NCI-H1417 treated with DMSO at 0.1 percent for 48 hours (cell line): ENCODE data around the gene LPIN1.
"Not testable (repeated sequence)": the region's sequence is repeated elsewhere in the genome, so short reads cannot be mapped to it uniquely, and the experiment has no call there.

Experiments
- DNase-seq: peaks from one replicate; lab custom pipeline; 2025; lab: John Stamatoyannopoulos, UW

LPIN1 gene

DNA sequence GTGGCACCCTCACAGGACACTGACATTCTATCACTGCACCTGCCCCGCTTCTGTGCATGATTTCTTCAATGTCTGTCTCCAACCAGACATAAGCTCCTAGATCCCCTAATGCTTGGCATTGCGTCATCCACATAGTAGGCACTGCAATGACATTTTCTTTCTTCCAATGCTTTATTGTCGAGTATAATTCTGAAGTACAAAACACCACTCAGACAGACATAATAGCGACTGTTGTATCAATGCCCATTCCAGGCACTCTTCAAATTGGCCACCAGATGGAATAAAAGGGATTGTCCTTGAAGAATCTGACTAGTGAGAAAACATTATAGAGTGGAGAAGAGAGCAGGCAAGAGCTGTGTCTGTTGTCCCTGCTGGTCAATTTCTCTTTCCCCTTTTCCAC lies 89.0 kb downstream of the LPIN1 start:
- no peak for DNase-seq

DNA sequence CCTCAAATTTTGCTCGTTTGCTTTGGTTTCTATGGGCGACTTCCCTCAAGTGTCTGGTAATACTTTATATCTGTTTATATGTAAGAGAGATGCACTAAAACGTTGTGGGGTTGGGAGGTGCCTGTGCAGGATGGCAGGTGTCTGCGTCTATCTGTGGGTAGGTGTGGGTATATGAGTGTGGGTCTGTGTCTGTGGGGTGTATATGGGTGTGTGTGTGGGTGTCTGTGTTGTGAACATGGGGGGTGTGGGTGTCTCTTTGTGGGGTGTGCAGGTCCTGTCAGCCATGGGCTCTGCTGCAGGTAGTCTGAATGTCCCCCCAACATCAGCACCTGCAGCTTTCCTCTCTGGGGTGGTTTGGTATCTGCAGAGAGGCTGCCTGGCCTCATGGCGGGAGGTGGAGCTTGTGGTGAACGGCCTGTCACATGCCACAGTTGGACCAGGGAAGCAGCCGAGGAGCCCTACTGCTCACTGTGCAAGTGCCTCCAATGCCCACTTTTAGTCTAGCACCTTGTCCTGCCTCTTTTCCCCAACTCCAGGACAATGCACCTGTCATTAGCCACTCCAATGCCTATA lies 90.3 kb downstream of the LPIN1 start:
- DNase-seq = no peak

GRCh38 chr2:11837875-11838734 lies 91.7 kb downstream of the LPIN1 start:
- no peak for DNase-seq

GRCh38 chr2:11839916-11840315 lies 93.5 kb downstream of the LPIN1 start:
- DNase-seq = no peak

DNA sequence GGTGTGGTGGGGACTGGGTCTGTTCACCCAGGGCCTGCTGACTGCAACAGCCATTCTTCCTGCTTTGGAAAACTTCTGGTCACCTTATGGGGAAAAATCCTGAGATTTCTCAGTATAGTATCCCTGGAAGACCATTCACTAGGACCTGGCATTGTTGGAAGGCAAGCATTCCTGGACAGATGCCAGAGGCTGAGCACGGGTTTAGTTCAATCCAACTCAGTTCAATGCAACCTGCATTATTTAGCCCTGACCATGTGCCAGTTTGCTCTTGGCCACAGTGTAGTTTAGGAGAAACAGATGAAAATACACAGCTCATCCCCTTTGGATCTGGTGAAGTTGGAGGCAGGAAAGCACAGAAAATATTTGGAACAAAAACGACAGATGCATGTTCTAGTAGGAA lies 95.9 kb downstream of the LPIN1 start:
- no peak for DNase-seq

- DNase-seq = not testable (repeated sequence)
These were observed 98.4 kb downstream of the LPIN1 start for GRCh38 chr2:11844798-11845197.

GRCh38 chr2:11847935-11848334 lies 101.5 kb downstream of the LPIN1 start:
- not testable (repeated sequence) for DNase-seq

DNA sequence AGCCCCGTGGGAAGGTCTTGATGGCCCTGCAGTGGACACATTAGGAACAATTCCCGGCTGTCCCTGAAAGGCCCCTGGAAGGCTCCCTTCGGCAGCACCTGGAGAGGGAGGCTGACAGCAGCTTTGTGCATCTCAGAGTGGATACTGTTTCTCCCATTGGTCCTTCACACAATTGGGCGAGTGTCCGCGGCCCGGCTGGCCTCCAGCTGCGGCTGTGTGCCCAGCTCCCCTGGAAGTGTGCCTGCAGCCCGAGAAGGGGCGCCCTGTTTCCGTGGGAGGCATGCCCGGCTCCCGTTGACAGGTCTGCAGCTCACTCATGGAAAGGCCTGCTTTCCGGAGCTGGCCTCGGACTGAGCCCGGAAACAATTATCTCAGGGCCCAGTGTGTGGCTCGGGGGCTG lies 103.7 kb downstream of the LPIN1 start:
- DNase-seq = no peak

- DNase-seq = no peak
These were observed 106.2 kb downstream of the LPIN1 start for GRCh38 chr2:11852526-11853196.

DNA sequence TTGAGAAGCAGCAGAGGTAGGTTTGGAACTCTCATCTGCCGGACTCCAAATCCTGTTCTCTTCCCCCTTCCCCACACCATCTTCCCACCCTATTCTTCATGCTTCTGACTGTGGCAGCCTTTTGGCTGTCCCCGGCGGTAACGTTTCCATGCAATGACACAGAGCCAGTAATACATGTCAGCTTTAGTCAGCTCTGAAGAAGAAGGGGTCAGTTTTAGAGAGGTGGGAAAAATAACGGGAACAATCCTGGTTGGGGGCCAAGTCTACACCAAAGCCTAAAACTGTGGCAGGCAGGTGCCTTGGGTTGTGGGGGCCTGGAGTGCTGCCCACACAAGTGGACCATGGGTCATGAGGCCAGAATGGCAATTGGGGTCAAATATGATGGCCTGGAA lies 106.8 kb downstream of the LPIN1 start:
- DNase-seq = no peak

DNA sequence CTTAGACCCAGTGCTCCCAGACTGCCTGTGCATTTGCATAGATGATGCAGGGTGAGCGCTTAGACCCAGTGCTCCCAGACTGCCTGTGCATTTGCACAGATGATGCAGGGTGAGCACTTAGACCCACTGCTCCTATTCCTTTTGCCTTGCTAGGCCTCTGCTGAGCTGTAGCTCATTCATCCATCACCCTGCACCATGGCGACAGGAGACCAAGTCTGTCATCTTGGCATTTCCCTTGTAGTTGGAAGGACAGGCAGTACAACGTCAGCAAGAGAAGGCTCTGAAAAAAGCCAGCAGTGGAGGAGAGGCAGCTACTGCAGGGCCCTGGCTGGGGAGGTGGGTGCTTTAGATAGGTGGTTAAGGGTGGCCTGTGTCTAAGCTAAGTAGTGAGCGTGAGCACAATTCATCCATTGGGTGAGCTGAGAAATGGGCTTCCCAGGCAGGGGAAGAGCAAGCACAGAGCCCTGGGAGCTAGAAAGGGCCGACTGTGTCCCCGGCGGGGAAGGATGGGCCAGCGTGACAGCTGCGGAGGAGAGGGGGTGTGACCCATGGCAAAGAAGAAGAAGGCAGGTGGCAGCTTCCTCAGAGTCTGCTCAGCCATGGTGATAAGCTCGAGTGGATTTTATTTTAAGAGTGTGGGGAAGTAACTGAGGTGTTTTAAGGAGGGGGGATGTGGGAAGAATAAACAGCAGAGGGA lies 108.8 kb downstream of the LPIN1 start:
- DNase-seq = no peak

GRCh38 chr2:11856095-11856494 lies 109.7 kb downstream of the LPIN1 start:
- no peak for DNase-seq

- DNase-seq = no peak
These were observed 112.5 kb downstream of the LPIN1 start for GRCh38 chr2:11858883-11859282.

DNA sequence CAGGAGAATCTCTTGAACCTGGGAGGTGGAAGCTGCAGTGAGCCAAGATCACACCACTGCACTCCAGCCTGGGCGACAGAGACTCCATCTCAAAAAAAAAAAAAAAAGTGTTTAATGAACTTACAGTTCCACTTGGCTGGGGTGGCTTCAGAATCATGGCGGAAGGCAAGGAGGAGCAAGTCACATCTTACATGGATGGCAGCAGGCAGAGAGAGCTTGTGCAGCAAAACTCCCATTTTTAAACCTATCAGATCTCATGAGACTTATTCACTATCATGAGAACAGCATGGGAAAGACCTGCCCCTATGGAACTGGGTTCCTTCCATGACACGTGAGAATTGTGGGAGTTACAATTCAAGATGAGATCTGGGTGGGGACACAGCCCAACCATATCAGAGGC lies 113.5 kb downstream of the LPIN1 start:
- DNase-seq = not testable (repeated sequence)

GRCh38 chr2:11861044-11861443 lies 114.6 kb downstream of the LPIN1 start:
- no peak for DNase-seq

DNA sequence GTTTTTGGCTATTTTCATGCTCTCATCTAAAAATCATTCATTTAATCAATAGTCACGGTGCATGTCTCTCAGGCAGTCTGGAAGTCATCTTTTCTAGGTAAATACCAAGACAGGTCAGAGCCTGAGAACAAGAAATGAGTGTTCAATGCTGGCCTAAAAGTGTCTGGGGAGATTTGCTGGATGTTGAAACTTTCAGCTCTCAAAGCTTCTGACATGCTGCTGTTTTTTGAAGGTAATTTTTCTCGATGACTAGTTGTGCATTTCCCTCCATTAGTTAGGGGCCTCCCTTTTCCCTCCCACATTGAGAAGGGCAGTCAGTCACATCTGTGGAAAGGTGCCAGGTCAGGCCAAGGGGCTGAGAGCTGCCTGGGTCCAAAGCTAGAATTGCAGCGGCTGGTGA lies 115.6 kb downstream of the LPIN1 start:
- no peak for DNase-seq

DNA sequence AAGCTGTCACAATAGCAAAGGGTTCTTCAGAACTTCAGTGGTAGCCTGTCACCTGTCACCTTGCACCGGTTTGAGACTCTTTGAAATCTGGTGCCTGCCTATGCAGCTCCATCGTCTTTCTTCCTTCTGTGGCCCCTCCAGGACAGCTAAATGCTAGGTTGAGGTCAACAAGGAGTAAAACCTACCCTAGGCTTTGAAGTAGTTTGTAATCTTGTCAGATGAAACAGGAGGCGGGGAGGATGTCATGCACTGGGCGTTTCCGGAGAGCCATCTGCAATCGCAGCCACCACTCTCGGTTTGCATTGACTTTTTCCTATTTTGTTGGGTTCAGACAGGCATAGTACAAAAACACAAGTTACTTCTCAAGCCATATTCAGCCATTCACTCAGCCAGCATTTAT lies 116.7 kb downstream of the LPIN1 start:
- DNase-seq = no peak

DNA sequence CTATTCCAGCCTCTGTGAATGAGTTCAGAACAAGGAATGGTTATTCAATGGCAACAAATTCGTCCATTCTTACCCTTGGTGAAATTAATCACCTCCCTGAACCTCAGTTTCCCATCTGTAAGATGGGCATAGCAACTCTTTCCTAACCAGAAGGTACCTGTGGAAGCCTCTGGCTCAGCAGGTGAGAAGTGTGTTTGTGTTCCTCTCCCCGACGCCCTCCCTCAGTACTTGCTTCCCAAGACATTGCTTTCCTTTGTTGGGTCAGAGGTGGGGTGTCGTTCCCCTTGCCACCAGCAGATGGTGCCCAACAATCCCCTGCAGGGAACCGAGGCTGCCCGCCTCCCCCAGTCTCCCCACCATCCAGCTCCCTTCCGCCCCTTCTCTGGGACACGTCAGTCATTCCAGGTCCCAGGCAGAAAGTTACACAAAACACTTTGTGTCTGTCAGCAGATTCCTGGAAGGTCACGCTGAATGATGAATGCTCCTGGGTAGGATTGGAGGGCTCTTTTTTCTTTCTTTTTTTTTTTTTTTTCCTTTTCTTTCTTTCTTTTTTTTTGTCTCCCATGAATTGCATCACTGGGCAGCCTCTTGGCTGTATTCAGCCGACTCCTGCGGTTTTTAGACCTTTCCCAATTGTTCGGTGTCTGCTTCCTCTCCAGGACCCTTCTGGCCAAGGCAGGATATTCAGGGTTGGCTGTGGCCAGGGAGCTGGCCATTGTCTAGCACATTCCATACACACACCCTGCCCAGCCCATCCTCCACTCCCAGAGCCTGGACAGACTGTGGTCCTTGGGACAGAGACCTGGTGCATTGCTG lies 117.3 kb downstream of the LPIN1 start:
- peak; percentile 9 for DNase-seq

DNA sequence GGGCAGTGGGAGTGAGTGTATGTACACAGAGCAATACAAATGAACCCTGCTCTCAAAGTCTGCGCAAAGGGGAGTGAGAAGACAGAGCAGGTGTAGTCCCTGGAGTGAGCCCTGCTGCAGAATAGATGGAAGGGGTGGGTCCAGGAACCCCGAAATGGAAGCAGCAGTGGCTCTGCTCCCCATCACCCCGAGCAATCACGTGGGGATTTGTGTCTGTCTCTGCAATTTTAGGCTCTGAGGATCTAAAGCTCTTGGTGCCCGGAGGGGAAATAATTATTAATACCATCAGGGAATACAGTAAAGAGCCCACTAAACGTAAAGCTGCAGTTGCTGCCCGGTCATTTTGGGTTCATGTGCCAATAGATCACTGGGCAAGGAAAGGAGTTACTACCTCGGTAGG lies 118.3 kb downstream of the LPIN1 start:
- no peak for DNase-seq

GRCh38 chr2:11865378-11865777 lies 118.9 kb downstream of the LPIN1 start:
- DNase-seq = no peak

DNA sequence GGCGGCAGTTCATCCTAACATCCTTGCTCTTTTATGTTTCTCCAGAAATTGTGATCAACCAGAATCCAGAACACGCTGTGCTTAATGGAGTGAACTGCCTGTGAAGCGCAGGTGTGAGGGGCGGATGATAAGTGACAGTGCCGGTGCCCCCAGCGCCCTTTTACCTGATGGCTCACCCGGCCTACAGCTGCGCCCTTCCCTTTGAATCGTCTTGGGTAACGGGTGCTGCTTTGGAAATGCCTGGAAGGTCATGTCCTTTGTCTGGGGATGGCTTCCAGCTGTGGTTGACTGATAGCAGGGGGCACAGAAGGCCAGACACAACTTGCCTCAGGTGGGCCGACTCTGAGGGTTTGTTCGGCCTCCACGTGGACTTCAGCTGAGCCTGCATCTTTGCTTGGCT lies 119.4 kb downstream of the LPIN1 start:
- DNase-seq = no peak
